ENCODE data around the gene RUBCN. TPM values are rescaled to one million over a fixed set of nuclear protein-coding genes. Genes with fewer than 3 reads are reported as not detected.
A peak's percentile ranks its signal among the peaks of the same experiment; 100 is the strongest.
"Not testable (repeated sequence)": the region's sequence is repeated elsewhere in the genome, so short reads cannot be mapped to it uniquely, and the experiment has no call there.

RUBCN gene
- total and polyA plus RNA-seq, 5 experiments from 2014 or later = 20.3 to 70.3 (median 23.6) TPM

DNA sequence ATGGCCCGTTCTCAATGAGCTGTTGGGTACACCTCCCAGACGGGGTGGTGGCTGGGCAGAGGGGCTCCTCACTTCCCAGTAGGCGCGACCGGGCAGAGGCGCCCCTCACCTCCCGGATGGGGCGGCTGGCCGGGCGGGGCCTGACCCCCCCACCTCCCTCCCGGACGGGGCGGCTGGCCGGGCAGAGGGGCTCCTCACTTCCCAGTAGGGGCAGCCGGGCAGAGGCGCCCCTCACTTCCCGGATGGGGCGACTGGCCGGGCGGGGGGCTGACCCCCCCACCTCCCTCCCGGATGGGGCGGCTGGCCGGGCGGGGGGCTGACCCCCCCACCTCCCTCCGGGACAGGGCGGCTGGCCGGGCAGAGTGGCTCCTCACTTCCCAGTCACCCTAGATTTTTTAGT lies 5.2 kb downstream of the RUBCN start:
- ATAC-seq, H3K27ac Mint-ChIP-seq, H3K4me3 Mint-ChIP-seq, POLR2A ChIA-PET, DNase-seq, H3K27me3 Mint-ChIP-seq, H3K9me3 Mint-ChIP-seq: not testable (repeated sequence)
- peaks cover 2 to 13% (median 4%) of the 10 kb centered on the region in 3 donors for H3K36me3 Mint-ChIP-seq
- H3K4me1 Mint-ChIP-seq = peaks cover 26 to 63% (median 52%) of the 10 kb centered on the region in 4 donors

DNA sequence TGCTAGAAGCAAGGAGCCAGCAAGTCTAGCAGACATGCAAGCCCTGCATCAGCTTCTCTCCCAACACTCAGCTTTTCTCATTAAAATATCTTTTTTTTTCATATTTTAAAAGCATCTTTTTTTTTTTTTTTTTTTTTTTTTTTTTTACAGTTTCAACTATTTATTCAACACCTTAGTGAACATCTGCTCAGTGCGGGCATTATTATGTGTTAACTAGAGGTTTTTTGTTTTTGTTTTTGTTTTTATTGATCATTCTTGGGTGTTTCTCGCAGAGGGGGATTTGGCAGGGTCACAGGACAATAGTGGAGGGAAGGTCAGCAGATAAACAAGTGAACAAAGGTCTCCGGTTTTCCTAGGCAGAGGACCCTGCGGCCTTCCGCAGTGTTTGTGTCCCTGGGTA lies 5.9 kb downstream of the RUBCN start:
- peaks cover 24 to 60% (median 50%) of the 10 kb centered on the region in 4 donors for H3K4me1 Mint-ChIP-seq
- POLR2A ChIA-PET = not testable (repeated sequence)

DNA sequence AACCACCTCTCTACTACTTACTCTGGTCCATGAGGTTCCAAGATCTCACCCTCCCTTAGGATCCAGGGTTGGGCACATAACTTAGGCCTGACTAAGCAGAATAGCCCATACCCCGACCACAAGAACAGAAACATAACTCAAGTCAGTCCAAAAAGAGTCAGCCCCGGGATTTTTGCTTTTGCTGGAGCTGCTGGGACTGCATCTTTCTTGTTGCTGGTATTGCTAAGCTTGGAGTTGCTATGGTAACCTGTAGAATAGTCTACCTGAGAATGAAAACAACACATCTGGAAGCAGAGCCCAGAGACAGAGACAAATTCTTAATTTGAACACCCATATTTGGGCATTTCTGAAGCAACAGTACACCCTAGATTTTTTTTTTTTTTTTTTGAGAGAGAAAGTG lies 6.5 kb downstream of the RUBCN start:
- no peak overlapping the region for H3K4me3 Mint-ChIP-seq
- no peaks in the 10 kb centered on the region for H3K27me3 Mint-ChIP-seq
- ATAC-seq (peak; percentile 57 to 72), DNase-seq (peak in 3 of 10 donors; percentile 4 to 31 (median 26))
- POLR2A ChIA-PET = no interaction called here
- H3K9me3 Mint-ChIP-seq = no peaks in the 10 kb centered on the region
- H3K4me1 Mint-ChIP-seq = peaks cover 25 to 59% (median 47%) of the 10 kb centered on the region in 4 donors
- H3K36me3 Mint-ChIP-seq = peaks cover 2 to 13% (median 4%) of the 10 kb centered on the region in 3 donors
- H3K27ac Mint-ChIP-seq = peak overlapping the region in 7 of 10 donors; percentile 26 to 93 (median 71)

More for the DNA sequence above, 5.9 kb downstream of the RUBCN start:
- H3K36me3 Mint-ChIP-seq = peaks cover 2 to 13% (median 4%) of the 10 kb centered on the region in 3 donors
- H3K9me3 Mint-ChIP-seq, ATAC-seq, H3K27me3 Mint-ChIP-seq, DNase-seq: not testable (repeated sequence)
- H3K4me3 Mint-ChIP-seq = peak overlapping the region in 1 of 10 donors; percentile 19
- H3K27ac Mint-ChIP-seq = peak overlapping the region in 3 of 10 donors; percentile 34 to 64 (median 48)

GRCh38 chr3:197728487-197728886 lies 8.2 kb downstream of the RUBCN start:
- Mint-ChIP-seq H3K4me1 (peaks cover 21 to 58% (median 38%) of the 10 kb centered on the region in 4 donors), H3K36me3 (peaks cover 2 to 11% (median 4%) of the 10 kb centered on the region in 3 donors), H3K9me3 (no peaks in the 10 kb centered on the region), H3K27me3 (no peaks in the 10 kb centered on the region), H3K27ac (peak overlapping the region in 6 of 10 donors; percentile 6 to 73 (median 31)), H3K4me3 (no peak overlapping the region)
- POLR2A ChIA-PET = no interaction called here
- ATAC-seq (no peak), DNase-seq (no peak)

DNA sequence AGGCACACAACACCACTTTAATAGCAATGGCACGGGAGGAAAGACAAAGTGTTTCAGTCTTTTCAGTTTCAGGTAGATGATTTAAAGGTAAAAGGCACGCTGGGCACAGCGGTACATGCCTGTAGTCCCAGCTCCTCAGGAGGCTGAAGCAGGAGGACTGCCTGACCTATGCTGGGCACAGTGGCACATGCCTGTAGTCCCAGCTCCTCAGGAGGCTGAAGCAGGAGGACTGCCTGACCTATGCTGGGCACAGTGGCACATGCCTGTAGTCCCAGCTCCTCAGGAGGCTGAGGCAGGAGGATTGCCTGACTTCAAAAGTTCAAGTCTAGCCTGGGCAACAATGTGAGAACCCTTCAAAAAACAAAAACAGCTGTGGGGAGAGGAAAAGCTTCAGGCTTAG lies 8.8 kb downstream of the RUBCN start:
- H3K36me3 Mint-ChIP-seq = peaks cover 4 to 11% (median 4%) of the 10 kb centered on the region in 3 donors
- H3K27me3 Mint-ChIP-seq, H3K4me3 Mint-ChIP-seq, ATAC-seq, DNase-seq, POLR2A ChIA-PET, H3K9me3 Mint-ChIP-seq: not testable (repeated sequence)
- H3K4me1 Mint-ChIP-seq = peaks cover 21 to 55% (median 35%) of the 10 kb centered on the region in 4 donors
- peak overlapping the region in 2 of 10 donors; percentile 33 to 60 for H3K27ac Mint-ChIP-seq

- no peak for ATAC-seq
- POLR2A ChIA-PET = no interaction called here
- peak overlapping the region in 2 of 10 donors; percentile 34 to 53 for H3K27ac Mint-ChIP-seq
Measured at GRCh38 chr3:197722734-197723133, 14.0 kb downstream of the RUBCN start.

GRCh38 chr3:197720694-197721093 lies 16.0 kb downstream of the RUBCN start:
- H3K4me3 Mint-ChIP-seq = no peak overlapping the region
- H3K9me3 Mint-ChIP-seq = peaks cover 0 to 6% (median 1%) of the 10 kb centered on the region in 9 donors
- peak overlapping the region in 4 of 10 donors; percentile 0 to 70 (median 42) for H3K27ac Mint-ChIP-seq
- peaks cover 0 to 37% (median 31%) of the 10 kb centered on the region in 3 donors for H3K36me3 Mint-ChIP-seq
- DNase-seq (no peak), ATAC-seq (no peak)
- POLR2A ChIA-PET = interaction anchor here (1.3 to 1.4 kb wide), 2 partner anchors 8 to 12 kb away, joined by 3 to 5 read pairs; no protein-coding TSS in a partner anchor
- H3K27me3 Mint-ChIP-seq = no peaks in the 10 kb centered on the region
- peaks cover 6 to 24% (median 8%) of the 10 kb centered on the region in 4 donors for H3K4me1 Mint-ChIP-seq

More at GRCh38 chr3:197722734-197723133, 14.0 kb downstream of the RUBCN start:
- H3K9me3 Mint-ChIP-seq = peaks cover 0 to 6% (median 1%) of the 10 kb centered on the region in 9 donors
- H3K4me1 Mint-ChIP-seq = peaks cover 10 to 32% (median 13%) of the 10 kb centered on the region in 4 donors
- peak overlapping the region in 1 of 10 donors; percentile 32 for H3K4me3 Mint-ChIP-seq
- DNase-seq = no peak
- no peaks in the 10 kb centered on the region for H3K27me3 Mint-ChIP-seq
- peaks cover 0 to 22% (median 19%) of the 10 kb centered on the region in 3 donors for H3K36me3 Mint-ChIP-seq

GRCh38 chr3:197718891-197719290 lies 17.8 kb downstream of the RUBCN start:
- peak overlapping the region in 1 of 10 donors; percentile 56 for H3K27ac Mint-ChIP-seq
- no peaks in the 10 kb centered on the region for H3K27me3 Mint-ChIP-seq
- H3K9me3 Mint-ChIP-seq = peaks cover 0 to 6% (median 1%) of the 10 kb centered on the region in 9 donors
- DNase-seq (no peak), ATAC-seq (no peak)
- peaks cover 6 to 14% (median 6%) of the 10 kb centered on the region in 4 donors for H3K4me1 Mint-ChIP-seq
- peaks cover 0 to 46% (median 31%) of the 10 kb centered on the region in 3 donors for H3K36me3 Mint-ChIP-seq
- no peak overlapping the region for H3K4me3 Mint-ChIP-seq
- POLR2A ChIA-PET = interaction anchor here (0.8 kb wide), 1 partner anchor 15 kb away, joined by 4 read pairs; no protein-coding TSS in a partner anchor

DNA sequence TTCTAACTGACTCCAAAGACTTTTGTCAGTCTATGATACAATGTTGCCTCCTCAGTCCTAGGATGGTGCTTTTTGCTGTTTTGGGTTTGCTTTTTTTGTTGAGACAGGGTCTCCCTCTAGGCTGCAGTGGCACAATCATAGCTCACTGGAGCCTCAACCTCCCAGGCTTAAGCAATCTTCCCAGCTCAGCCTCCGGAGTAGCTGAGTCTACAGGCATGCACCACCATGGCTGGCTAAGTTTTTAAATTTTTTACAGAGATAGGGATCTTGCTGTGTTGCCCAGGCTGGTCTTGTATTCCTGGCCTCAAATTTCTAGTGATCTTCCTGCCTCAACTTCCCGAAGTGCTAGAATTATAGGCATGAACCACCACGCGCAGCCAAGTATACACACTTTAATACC lies 22.5 kb downstream of the RUBCN start:
- Mint-ChIP-seq H3K36me3 (peaks cover 0 to 34% (median 15%) of the 10 kb centered on the region in 3 donors), H3K4me1 (peaks cover 13 to 25% (median 20%) of the 10 kb centered on the region in 4 donors), H3K27ac (peak overlapping the region; percentile 86 to 99 (median 92)), H3K4me3 (no peak overlapping the region), H3K9me3 (no peaks in the 10 kb centered on the region), H3K27me3 (no peaks in the 10 kb centered on the region)
- POLR2A ChIA-PET = interaction anchor here (1.1 kb wide), 1 partner anchor 22 kb away, joined by 3 read pairs; no protein-coding TSS in a partner anchor
- ATAC-seq (no peak), DNase-seq (no peak)

- Mint-ChIP-seq H3K27me3 (no peaks in the 10 kb centered on the region), H3K4me1 (peaks cover 13 to 32% (median 20%) of the 10 kb centered on the region in 4 donors), H3K9me3 (no peaks in the 10 kb centered on the region), H3K36me3 (peaks cover 0 to 37% (median 15%) of the 10 kb centered on the region in 3 donors), H3K27ac (peak overlapping the region; percentile 87 to 100 (median 97)), H3K4me3 (peak overlapping the region in 3 of 10 donors; percentile 75 to 92 (median 87))
- POLR2A ChIA-PET = interaction anchor here (1.0 kb wide), 1 partner anchor 23 kb away, joined by 3 read pairs; the partner anchor contains the start of gene RUBCN
- no peak for ATAC-seq
- no peak for DNase-seq
Measured at GRCh38 chr3:197713477-197713822, 23.3 kb downstream of the RUBCN start.

DNA sequence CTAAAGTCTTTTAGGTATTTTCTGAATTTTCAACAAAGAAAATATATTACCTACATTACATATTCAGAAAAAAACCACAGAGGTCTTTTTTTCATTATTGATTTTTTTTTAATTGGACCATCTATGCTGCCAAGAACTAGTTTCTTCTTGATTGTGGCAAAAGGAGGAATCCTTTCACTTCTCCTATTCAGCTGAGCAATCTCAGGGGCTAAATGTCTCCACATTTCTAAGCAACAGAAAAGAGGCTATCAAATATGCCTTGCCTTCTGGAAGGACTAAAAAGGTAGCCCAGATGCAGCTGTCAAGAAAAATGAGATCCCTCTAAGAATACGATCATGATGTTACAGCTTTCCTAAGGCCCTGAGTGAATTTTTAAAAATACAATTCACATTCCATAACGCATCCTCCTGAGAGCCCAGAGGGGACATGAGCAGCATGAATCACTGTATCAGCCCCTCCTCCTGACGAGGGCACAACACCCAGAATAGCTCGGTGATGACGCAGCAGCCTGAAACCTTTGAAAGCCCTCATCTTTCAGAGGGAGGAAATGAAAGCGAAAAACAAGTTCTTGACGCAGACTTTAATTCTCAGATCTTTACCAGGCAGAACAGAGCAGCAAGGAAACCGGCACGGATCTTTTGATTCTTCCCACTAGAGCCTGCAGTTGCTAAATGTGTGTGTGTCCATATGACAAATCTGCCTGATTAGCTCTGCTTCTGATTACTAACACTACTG lies 24.6 kb downstream of the RUBCN start:
- Mint-ChIP-seq H3K27ac (peak overlapping the region; percentile 87 to 100 (median 97)), H3K4me3 (peak overlapping the region; percentile 74 to 92 (median 87)), H3K4me1 (peaks cover 13 to 32% (median 20%) of the 10 kb centered on the region in 4 donors), H3K36me3 (peaks cover 0 to 26% (median 9%) of the 10 kb centered on the region in 3 donors), H3K27me3 (no peaks in the 10 kb centered on the region), H3K9me3 (no peaks in the 10 kb centered on the region)
- ATAC-seq (peak; percentile 97 to 98), DNase-seq (peak; percentile 65 to 93 (median 87))
- POLR2A ChIA-PET = interaction anchor here (0.8 to 1.4 kb wide), 9 partner anchors 9 to 237 kb away, joined by 3 to 7 read pairs (median 5); partner anchors contain the start of genes FYTTD1, LRCH3 and RUBCN

- H3K9me3 Mint-ChIP-seq, H3K4me3 Mint-ChIP-seq, H3K27me3 Mint-ChIP-seq, DNase-seq, ATAC-seq: not testable (repeated sequence)
- H3K27ac Mint-ChIP-seq = peak overlapping the region in 7 of 10 donors; percentile 21 to 99 (median 44)
- peaks cover 0 to 25% (median 2%) of the 10 kb centered on the region in 3 donors for H3K36me3 Mint-ChIP-seq
- peaks cover 10 to 37% (median 21%) of the 10 kb centered on the region in 4 donors for H3K4me1 Mint-ChIP-seq
- POLR2A ChIA-PET = interaction anchor here (1.2 kb wide), 1 partner anchor 40 kb away, joined by 3 read pairs; no protein-coding TSS in a partner anchor
Measured at GRCh38 chr3:197710965-197711364, 25.7 kb downstream of the RUBCN start.

Measured in naive thymus-derived CD8-positive, alpha-beta T cell (primary cell).